Activated CD4-positive, alpha-beta T cell treated with anti-CD3 and anti-CD28 coated beads, Interleukin-2, Interleukin-4, amounts not matched to agents 100 ng/mL and 50 ng/mL, durations not matched to agents 16 hours and 8 hours (primary cell): ENCODE measurements around the gene PRKAR2A.
"Not testable (repeated sequence)": the region's sequence is repeated elsewhere in the genome, so short reads cannot be mapped to it uniquely, and the experiment has no call there.

Experiments used
- DNase-seq: peaks from one replicate; pipeline ENCODE4 v3.0.0-alpha.2; 2020; ENCODE audit warnings: low spot score

Gene PRKAR2A

GRCh38 chr3:48725185-48725855 lies 122.4 kb downstream of the PRKAR2A start:
- not testable (repeated sequence) for DNase-seq

GRCh38 chr3:48723725-48724124 lies 123.9 kb downstream of the PRKAR2A start:
- DNase-seq = no peak

GRCh38 chr3:48723293-48723692 lies 124.4 kb downstream of the PRKAR2A start:
- not testable (repeated sequence) for DNase-seq

- peak; percentile 99 for DNase-seq
Measured at GRCh38 chr3:48716982-48717746, 130.5 kb downstream of the PRKAR2A start, which contains the start of gene IP6K2. Gene IP6K2, minus strand, starts transcription at chr3:48717221. Its CDS starts 21,930 bp downstream, at chr3:48695291.

- DNase-seq = peak; percentile 32
Measured at GRCh38 chr3:48716508-48716981, 131.1 kb downstream of the PRKAR2A start.

GRCh38 chr3:48715174-48715800 lies 132.4 kb downstream of the PRKAR2A start:
- DNase-seq = no peak

GRCh38 chr3:48711727-48712126 lies 135.9 kb downstream of the PRKAR2A start:
- no peak for DNase-seq

- DNase-seq = no peak
Measured at GRCh38 chr3:48709051-48709461, 138.6 kb downstream of the PRKAR2A start.

GRCh38 chr3:48708481-48708889 lies 139.2 kb downstream of the PRKAR2A start:
- no peak for DNase-seq

- no peak for DNase-seq
Measured at GRCh38 chr3:48707157-48707556, 140.5 kb downstream of the PRKAR2A start.

GRCh38 chr3:48702320-48702920 lies 145.3 kb downstream of the PRKAR2A start:
- no peak for DNase-seq

GRCh38 chr3:48700731-48701405 lies 146.8 kb downstream of the PRKAR2A start:
- no peak for DNase-seq

GRCh38 chr3:48698891-48699290 lies 148.8 kb downstream of the PRKAR2A start:
- no peak for DNase-seq

- DNase-seq = no peak
Measured at GRCh38 chr3:48697952-48698351, 149.7 kb downstream of the PRKAR2A start.

GRCh38 chr3:48696601-48697000 lies 151.1 kb downstream of the PRKAR2A start:
- no peak for DNase-seq
